Embryonic facial prominence (tissue), 1 donor: ENCODE data around the gene TCTN2.

Experiments
- DNase-seq: peaks from one replicate; pipeline ENCODE4 v3.0.0-alpha.2; 2016; ENCODE audit errors: extremely low spot score

Gene TCTN2

DNA sequence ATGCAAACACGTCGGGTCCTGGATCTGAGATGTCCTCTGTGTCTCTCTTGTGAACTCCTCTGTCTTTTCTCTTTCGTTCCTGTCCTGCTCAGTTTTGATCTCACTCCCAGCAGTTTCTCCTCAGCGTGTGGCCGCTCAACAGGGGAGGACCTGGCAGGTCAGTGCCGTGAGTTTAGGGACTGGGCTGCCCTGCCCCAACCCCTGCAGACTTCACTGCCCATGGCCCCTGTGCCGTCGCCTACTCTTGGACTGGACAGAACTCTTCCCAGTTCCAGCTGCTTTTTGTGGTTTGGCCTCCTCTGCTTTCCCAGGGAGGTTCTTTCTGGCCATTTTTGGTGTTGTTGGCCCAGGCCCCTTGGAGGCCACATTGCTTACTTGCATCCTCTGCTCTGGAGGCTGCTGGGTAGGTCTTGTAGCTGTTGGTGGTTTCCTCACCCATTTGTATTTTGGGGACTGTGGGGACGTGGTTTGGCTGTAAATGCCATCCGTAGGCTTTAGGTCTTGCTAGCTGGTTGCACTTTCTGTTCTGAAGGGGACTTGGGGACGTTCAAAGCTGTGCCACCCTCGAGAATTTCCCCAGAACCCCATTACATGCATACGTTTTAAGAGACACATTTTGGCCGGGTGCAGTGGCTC is 71.1 kb downstream of the TCTN2 start:
- no peak for DNase-seq

DNA sequence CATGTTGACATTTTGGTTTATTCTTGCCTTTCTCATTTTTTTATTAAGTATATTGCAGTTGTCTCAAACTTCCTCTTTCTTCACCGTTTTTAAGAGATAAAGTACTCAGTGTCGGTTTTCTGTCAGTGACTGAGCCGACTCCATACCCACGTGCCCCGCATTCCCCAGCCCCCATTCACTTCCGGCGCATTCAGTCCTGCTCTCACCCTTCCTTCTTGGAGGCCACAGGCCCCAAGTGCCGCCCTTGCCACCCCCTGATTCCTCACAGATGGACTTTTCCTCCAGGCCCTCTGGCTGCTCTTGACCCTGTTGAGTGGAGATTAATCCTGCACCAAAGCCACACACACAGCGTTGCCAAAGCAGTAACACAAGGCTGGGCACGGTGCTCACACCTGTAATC is 72.1 kb downstream of the TCTN2 start:
- no peak for DNase-seq

DNA sequence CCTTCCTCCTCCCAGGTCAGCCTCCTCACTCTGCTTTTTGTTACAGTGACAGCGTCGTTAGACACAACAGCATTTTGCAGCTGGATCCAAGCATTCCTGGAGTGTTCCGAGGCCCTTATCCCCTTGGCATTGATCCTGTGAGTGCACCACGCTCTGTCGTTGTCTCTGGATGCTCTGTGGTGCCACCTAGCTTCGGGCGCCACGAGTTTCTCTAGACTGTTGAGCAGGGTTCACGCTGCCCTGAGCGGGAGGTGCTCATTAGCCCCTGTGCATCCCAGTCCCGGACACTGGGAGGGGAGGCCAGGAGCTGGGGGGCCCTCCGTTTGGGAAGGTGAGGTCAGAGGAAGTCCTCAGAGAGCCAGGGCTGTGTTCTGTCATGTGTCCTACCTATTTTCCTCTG is 73.9 kb downstream of the TCTN2 start:
- DNase-seq = no peak

DNA sequence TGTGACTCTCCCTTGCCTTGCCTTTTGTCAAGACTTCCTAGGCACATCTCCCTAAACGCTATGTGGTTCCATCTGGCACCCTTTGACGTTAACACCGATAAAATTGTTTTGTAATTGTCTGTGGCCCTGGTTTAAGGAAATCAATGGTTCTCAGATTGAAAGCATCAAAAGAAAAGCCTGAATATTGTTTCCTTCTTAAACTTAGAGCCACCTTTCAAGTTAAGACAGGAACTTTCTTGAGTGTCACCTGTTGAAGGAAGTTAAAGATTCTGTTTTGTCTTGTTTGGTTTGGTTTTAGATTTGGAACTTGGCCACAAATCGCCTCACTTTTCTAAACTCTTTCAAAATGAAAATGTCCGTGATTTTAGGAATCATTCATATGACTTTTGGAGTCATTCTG is 76.4 kb downstream of the TCTN2 start:
- no peak for DNase-seq

DNA sequence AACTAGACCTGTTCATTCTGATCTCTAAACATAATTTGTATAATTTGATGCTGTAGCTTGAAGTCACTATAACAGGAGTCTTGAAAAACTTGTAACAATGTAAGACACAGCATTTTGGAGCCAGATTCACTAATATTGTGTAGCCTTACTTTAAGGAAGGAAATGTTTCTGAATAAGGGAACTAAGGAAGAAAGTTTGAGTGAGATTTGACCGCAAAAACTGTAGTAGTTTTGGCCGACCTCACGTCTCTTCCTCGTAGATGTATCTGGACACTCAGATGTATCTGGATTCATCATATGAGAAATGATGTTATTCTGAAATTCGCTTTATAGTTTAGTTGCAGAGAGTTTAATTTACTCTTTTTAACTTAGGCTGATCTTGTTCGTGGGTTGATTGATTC is 77.2 kb downstream of the TCTN2 start:
- DNase-seq = no peak

DNA sequence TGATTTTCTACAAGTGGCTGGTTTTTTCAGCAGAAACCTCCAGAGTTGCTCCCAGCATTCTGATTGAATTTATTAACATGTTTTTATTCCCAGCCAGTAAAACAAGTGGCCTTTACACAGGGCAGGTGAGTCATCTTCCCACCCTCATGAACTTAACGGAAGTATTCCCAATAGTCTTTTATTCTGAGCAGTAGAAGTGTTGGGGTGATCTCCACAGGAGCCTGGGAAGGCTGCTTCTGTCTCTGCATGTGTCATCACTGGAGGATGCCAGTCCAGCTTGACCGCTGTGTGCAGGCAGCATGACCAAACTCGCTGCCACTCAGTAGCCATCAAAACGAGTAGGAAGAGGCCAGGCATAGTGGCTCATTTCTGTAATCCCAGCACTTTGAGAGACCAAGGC is 77.7 kb downstream of the TCTN2 start:
- no peak for DNase-seq

DNA sequence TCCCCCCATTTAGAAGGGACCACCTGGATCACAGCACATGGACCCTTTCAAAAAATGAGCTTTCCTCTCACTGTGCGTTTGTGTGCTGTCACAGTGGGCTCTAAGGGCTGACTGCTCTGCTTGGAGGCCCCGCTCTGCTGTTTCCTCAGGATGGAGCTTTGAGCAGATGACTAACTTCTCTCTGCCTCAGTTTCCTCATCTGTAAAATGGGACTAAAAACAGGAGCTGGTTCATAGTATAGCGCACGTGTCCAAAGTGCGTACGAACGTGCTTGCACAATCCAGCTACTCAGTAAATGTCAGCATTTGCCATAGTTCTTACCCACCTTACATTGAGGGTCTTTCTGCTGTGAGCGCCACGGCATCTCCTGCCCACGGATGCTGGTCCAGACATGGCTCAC is 78.4 kb downstream of the TCTN2 start:
- DNase-seq = no peak

DNA sequence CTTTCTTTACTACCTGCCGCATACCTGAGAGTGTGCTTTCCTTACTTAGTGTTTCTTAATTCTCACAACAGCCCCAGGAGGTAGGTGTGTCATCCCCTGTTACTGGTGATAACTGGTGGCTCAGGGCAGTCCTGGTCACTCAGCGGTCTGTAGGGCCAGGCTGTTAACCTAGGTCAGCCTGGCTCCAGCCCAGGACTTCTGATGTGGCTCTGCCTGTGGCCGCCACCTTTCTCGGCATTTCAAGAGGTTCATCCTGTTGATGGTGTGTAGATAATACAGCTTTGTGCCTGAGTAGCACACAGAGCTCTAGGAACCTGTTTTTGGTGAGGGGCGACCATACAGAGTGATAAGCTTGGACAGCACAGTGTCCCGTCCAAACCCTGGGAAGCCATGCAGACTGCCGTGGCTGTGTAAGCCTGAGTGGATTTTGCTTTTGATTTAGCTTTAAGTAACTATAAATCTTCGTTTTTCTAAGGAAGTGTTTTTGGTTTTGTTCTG is 79.3 kb downstream of the TCTN2 start:
- no peak for DNase-seq

DNA sequence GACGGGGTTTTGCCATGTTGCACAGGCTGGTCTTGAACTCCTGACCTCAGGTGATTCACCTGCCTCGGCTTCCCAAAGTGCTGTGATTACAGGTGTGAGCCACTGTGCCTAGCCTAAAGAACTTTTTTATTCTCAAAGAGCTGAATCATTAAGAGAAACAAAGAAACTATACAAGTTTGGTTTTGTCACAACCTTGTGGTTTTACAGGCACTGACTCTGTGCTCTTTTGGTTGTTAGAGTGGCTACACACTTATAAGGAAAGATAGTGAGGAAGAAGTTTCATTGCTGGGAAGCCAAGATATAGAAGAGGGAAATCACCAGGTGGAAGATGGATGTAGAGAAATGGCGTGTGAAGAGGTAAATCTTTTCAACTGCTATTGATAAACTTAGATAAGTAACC is 81.1 kb downstream of the TCTN2 start:
- no peak for DNase-seq

DNA sequence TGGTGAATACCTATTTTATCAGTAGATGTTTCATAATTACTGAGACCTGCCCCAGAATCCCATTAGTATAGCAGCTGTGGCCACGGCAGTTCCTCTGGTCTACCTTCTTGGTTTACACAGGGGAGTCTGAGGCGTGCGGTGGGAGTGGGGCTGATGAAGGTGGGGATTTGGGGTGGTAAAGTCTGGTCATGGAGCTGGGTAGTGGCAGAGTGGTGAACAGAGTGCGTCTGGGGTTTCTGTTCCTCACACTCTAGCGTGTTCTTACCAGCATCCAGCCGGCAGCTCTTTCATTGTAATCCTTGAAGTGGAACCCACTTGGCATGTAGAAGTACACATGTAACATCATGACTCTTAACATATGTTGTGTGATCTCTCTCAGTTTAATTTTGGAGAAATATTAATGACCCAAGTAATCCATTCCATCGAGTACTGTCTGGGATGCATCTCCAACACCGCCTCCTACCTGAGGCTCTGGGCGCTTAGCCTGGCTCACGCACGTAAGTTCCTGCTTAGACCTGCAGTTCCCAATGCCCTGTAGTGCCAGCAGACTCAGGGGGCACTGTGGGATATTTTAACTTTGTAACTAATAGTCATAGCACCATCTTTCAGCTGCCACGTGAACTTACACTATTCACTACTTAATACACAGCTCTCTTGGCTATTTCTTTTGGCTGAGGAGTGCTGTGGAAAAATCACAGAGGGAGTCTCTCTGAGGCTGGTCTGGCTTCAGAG is 83.3 kb downstream of the TCTN2 start:
- DNase-seq = no peak

DNA sequence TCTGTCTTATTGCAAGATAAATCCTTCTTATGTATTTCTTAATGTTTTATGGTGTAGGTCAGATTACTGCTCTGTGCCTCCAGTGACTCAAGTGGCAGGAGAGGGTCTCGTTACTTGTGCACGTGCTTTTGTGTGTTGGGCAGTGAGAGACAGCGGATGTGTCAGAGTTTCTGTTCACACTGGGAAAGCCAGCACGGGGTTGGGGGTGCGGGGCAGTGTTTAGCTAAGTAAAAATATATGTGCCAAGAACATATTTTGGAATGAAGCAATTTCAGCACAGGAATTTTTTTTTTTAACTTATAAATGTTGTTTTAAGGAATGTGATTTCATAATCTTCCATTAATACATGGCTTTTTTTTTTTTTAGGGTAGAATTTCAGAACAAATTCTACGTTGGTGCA is 86.6 kb downstream of the TCTN2 start:
- DNase-seq = no peak
